Mesenchymal stem cell (in vitro differentiated cells and primary cell): ENCODE data around the gene WDFY3.

Source experiments
- DNase-seq: peaks from one replicate; pipeline ENCODE4 v3.0.0-alpha.2; 2013
- H2AFZ ChIP-seq: one replicate; pipeline ENCODE4 v1.6.1; 2013; ENCODE audit warnings: low read depth, mild to moderate bottlenecking, control low read depth, inconsistent platforms, low read length, moderate library complexity
- H2AK5ac ChIP-seq: 2 replicates; pipeline ENCODE4 v1.6.1; 2013; ENCODE audit warnings: low read length, moderate library complexity, mild to moderate bottlenecking, inconsistent platforms; ENCODE audit not compliant: severe bottlenecking
- H2BK120ac ChIP-seq: one replicate; pipeline ENCODE4 v1.6.1; 2013; ENCODE audit warnings: low read depth, mild to moderate bottlenecking, inconsistent platforms, low read length, moderate library complexity
- H2BK12ac ChIP-seq, 2 experiments: one replicate each; pipeline ENCODE4 v1.6.1; 2013; ENCODE audit warnings: inconsistent platforms in 2 of 2, low read length in 2 of 2, mild to moderate bottlenecking in 2 of 2, moderate library complexity in 2 of 2, control low read depth in 1 of 2
- H2BK15ac ChIP-seq: one replicate; pipeline ENCODE4 v1.6.1; 2013; ENCODE audit warnings: mild to moderate bottlenecking, low read depth, inconsistent platforms; ENCODE audit not compliant: poor library complexity, severe bottlenecking
- H2BK5ac ChIP-seq: 2 replicates; pipeline ENCODE4 v1.6.1; 2013; ENCODE audit warnings: low read depth, mild to moderate bottlenecking, low read length, control low read depth, inconsistent platforms; ENCODE audit not compliant: poor library complexity, severe bottlenecking
- H3K14ac ChIP-seq, 2 experiments: one replicate each; pipeline ENCODE4 v1.6.1; 2013; ENCODE audit warnings: inconsistent platforms in 2 of 2, low read length in 2 of 2, control low read depth in 1 of 2, mild to moderate bottlenecking in 1 of 2, moderate library complexity in 1 of 2
- H3K18ac ChIP-seq, 2 experiments: one replicate each; pipeline ENCODE4 v1.6.1; 2013; ENCODE audit warnings: inconsistent platforms in 2 of 2, low read length in 2 of 2, control low read depth in 1 of 2, low read depth in 1 of 2, mild to moderate bottlenecking in 1 of 2
- H3K23ac ChIP-seq, 2 experiments: one replicate each; pipeline ENCODE4 v1.6.1; 2013; ENCODE audit warnings: inconsistent platforms in 2 of 2, low read length in 2 of 2, mild to moderate bottlenecking in 2 of 2, moderate library complexity in 2 of 2, control low read depth in 1 of 2
- H3K27ac ChIP-seq: 2 replicates; pipeline ENCODE4 v1.5.1; 2013; ENCODE audit warnings: mild to moderate bottlenecking, moderate library complexity, low read length, control low read depth, inconsistent platforms; ENCODE audit not compliant: poor library complexity, severe bottlenecking
- H3K27me3 ChIP-seq, 2 experiments: 2 replicates each; pipeline versions ENCODE4 v1.6.1 to v1.7.0; 2013; ENCODE audit warnings: low read length in 2 of 2, mild to moderate bottlenecking in 2 of 2, moderate library complexity in 2 of 2, control low read depth in 1 of 2, inconsistent platforms in 1 of 2; ENCODE audit not compliant: control insufficient read depth in 1 of 2, insufficient read depth in 1 of 2
- H3K36me3 ChIP-seq, 2 experiments: 2 replicates each; pipeline versions ENCODE4 v1.6.1 to v1.7.0; 2013; ENCODE audit warnings: low read length in 2 of 2, control low read depth in 1 of 2, inconsistent platforms in 1 of 2, low read depth in 1 of 2, mild to moderate bottlenecking in 1 of 2; ENCODE audit not compliant: insufficient read depth in 2 of 2, control insufficient read depth in 1 of 2
- H3K4ac ChIP-seq, 2 experiments: one replicate each; pipeline ENCODE4 v1.6.1; 2013; ENCODE audit warnings: inconsistent platforms in 2 of 2, low read length in 2 of 2, mild to moderate bottlenecking in 2 of 2, moderate library complexity in 2 of 2, control low read depth in 1 of 2, low read depth in 1 of 2
- H3K4me1 ChIP-seq: 2 replicates; pipeline ENCODE4 v1.6.1; 2013; ENCODE audit warnings: low read depth, low read length, control low read depth; ENCODE audit not compliant: control insufficient read depth, insufficient read depth
- H3K4me2 ChIP-seq: 2 replicates; pipeline ENCODE4 v1.6.1; 2013; ENCODE audit warnings: low read length, mild to moderate bottlenecking, inconsistent platforms; ENCODE audit not compliant: poor library complexity, severe bottlenecking
- H3K4me3 ChIP-seq, 2 experiments: 2 replicates each; pipeline versions ENCODE4 v1.5.1 to v1.7.0; 2013; ENCODE audit warnings: low read length in 2 of 2, mild to moderate bottlenecking in 2 of 2, control low read depth in 1 of 2, low read depth in 1 of 2; ENCODE audit not compliant: insufficient read depth in 1 of 2
- H3K79me1 ChIP-seq: replicated peaks from 2 replicates; pipeline ENCODE4 v1.6.1; 2013; ENCODE audit warnings: mild to moderate bottlenecking, control low read depth, low read length, inconsistent platforms; ENCODE audit not compliant: poor library complexity, severe bottlenecking
- H3K9ac ChIP-seq: 2 replicates; pipeline ENCODE4 v1.7.0; 2013; ENCODE audit warnings: mild to moderate bottlenecking, low read length, moderate library complexity
- H3K9me3 ChIP-seq: 2 replicates; pipeline ENCODE4 v1.7.0; 2013; ENCODE audit warnings: mild to moderate bottlenecking, low read length; ENCODE audit not compliant: control insufficient read depth
- H4K8ac ChIP-seq: one replicate; pipeline ENCODE4 v1.6.1; 2013; ENCODE audit warnings: inconsistent platforms, mild to moderate bottlenecking, low read length, moderate library complexity
- H4K91ac ChIP-seq: one replicate; pipeline ENCODE4 v1.6.1; 2013; ENCODE audit warnings: mild to moderate bottlenecking, low read length, inconsistent platforms
- WGBS: methylation state at CpG from one replicate; pipeline ENCODE4 v1.1.7; 2013; ENCODE audit warnings: mixed read lengths; 5-methylcytosine and 5-hydroxymethylcytosine counted together

Gene WDFY3

DNA sequence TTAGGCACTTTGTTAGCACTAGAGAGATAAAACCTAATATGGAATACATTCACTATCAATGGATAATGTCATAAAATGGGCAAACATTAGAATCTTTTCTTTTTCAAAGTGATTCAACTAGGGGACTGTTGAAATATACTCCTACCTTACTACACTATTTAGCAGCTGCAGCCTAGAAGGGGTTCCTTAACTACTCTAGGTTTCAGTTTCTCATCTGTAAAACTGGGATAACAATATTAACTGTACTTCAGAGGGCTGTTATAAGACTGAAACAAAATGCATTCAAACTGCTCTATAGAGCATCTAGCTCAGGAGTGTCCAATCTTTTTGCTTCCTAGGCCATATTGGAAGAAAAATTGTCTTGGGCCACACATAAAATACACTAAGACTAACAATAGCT, 236.1 kb downstream of the WDFY3 start:
- Histone ChIP-seq H2BK120ac (no peak overlapping the region), H3K23ac (no peak overlapping the region), H3K4ac (no peak overlapping the region), H2BK5ac (no peak overlapping the region), H4K8ac (no peak overlapping the region), H3K4me2 (no peak overlapping the region), H4K91ac (no peak overlapping the region), H3K18ac (no peak overlapping the region), H2BK15ac (no peak overlapping the region), H2AK5ac (no peak overlapping the region), H2BK12ac (no peak overlapping the region), H3K79me1 (peaks cover 5% of the 10 kb centered on the region), H3K4me3 (no peak overlapping the region), H3K27me3 (no peaks in the 10 kb centered on the region), H2AFZ (no peak overlapping the region), H3K9ac (no peak overlapping the region), H3K27ac (no peak overlapping the region), H3K36me3 (peaks cover 10 to 49% of the 10 kb centered on the region in 2 experiments), H3K4me1 (no peaks in the 10 kb centered on the region), H3K14ac (no peak overlapping the region), H3K9me3 (no peaks in the 10 kb centered on the region)
- DNase-seq: no peak

DNA sequence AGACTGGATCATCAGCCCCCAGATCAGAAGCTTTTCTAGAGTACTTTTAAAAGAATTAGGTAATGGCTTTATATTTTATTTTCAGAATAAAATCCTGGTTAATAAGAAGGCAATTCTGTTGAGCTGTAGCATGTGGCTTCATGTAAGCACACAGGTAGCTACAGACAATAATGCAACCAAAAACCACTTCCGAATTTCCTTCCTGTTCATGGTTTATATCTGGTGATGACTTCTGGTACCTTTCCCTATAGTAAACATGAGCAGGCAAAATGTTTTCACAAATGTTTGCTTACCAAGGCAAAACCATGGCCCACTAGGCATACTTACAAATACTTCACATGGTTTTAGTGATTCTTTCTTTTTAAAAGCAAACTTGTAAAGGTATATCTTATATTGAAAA, 239.0 kb downstream of the WDFY3 start:
- H2BK5ac ChIP-seq: no peak overlapping the region
- H3K18ac ChIP-seq: no peak overlapping the region
- H3K4me3 ChIP-seq: no peak overlapping the region
- peaks cover 5 to 46% of the 10 kb centered on the region in 2 experiments for H3K36me3 ChIP-seq
- no peak overlapping the region for H3K23ac ChIP-seq
- no peak overlapping the region for H3K27ac ChIP-seq
- no peak overlapping the region for H3K14ac ChIP-seq
- H3K9ac ChIP-seq: no peak overlapping the region
- no peak overlapping the region for H4K8ac ChIP-seq
- WGBS: no CpG with 5 or more reads among the region's 1 CpG
- H3K27me3 ChIP-seq: no peaks in the 10 kb centered on the region
- H3K9me3 ChIP-seq: no peaks in the 10 kb centered on the region
- H3K4me1 ChIP-seq: no peaks in the 10 kb centered on the region
- H3K79me1 ChIP-seq: peaks cover 8% of the 10 kb centered on the region
- no peak for DNase-seq
- no peak overlapping the region for H4K91ac ChIP-seq
- H2AFZ ChIP-seq: no peak overlapping the region
- no peak overlapping the region for H3K4me2 ChIP-seq
- no peak overlapping the region for H2BK12ac ChIP-seq
- H2BK15ac ChIP-seq: no peak overlapping the region
- H2AK5ac ChIP-seq: no peak overlapping the region
- H3K4ac ChIP-seq: no peak overlapping the region
- H2BK120ac ChIP-seq: no peak overlapping the region

DNA sequence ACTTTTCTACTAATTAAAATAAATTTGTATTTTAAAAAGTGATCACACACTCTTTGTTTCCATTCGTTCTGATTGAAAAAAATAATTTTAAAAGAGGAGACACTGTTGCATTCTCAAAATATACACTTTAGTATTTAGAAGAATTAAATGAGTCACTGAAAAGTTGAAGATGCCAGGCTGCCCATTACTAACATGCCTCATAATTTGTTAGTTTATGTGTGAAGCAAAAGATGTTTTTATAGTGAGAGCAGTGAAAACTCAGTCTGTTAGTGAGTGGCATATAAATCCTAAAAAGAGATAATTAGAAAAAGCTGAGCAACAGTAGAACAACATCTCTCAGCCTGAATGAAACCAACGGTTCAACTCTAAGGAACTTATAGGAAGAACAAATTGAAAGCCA, 240.1 kb downstream of the WDFY3 start:
- H3K23ac ChIP-seq: no peak overlapping the region
- H4K8ac ChIP-seq: no peak overlapping the region
- H3K4ac ChIP-seq: no peak overlapping the region
- H4K91ac ChIP-seq: no peak overlapping the region
- peaks cover 6 to 44% of the 10 kb centered on the region in 2 experiments for H3K36me3 ChIP-seq
- no peak overlapping the region for H3K27ac ChIP-seq
- no peak overlapping the region for H2AFZ ChIP-seq
- H3K4me2 ChIP-seq: no peak overlapping the region
- no peak overlapping the region for H2BK15ac ChIP-seq
- WGBS: no CpG with 5 or more reads among the region's 2 CpGs
- H3K27me3 ChIP-seq: no peaks in the 10 kb centered on the region
- H3K18ac ChIP-seq: no peak overlapping the region
- H3K79me1 ChIP-seq: peaks cover 9% of the 10 kb centered on the region
- no peak overlapping the region for H3K4me3 ChIP-seq
- H2BK120ac ChIP-seq: no peak overlapping the region
- H2AK5ac ChIP-seq: no peak overlapping the region
- no peak overlapping the region for H2BK12ac ChIP-seq
- H3K14ac ChIP-seq: no peak overlapping the region
- H3K9ac ChIP-seq: no peak overlapping the region
- no peaks in the 10 kb centered on the region for H3K9me3 ChIP-seq
- no peaks in the 10 kb centered on the region for H3K4me1 ChIP-seq
- no peak overlapping the region for H2BK5ac ChIP-seq
- DNase-seq: no peak

GRCh38 chr4:84722720-84723119, 243.8 kb downstream of the WDFY3 start:
- Histone ChIP-seq H3K4me1 (no peaks in the 10 kb centered on the region), H3K27me3 (no peaks in the 10 kb centered on the region), H2BK12ac (no peak overlapping the region), H4K91ac (no peak overlapping the region), H3K4me2 (no peak overlapping the region), H2BK5ac (no peak overlapping the region), H3K23ac (no peak overlapping the region), H3K4ac (no peak overlapping the region), H2AFZ (no peak overlapping the region), H3K27ac (no peak overlapping the region), H2BK120ac (no peak overlapping the region), H3K9me3 (no peaks in the 10 kb centered on the region), H3K9ac (no peak overlapping the region), H3K14ac (no peak overlapping the region), H3K18ac (no peak overlapping the region), H4K8ac (no peak overlapping the region), H3K36me3 (peaks cover 13 to 63% of the 10 kb centered on the region in 2 experiments), H2BK15ac (no peak overlapping the region), H2AK5ac (no peak overlapping the region), H3K79me1 (peaks cover 13% of the 10 kb centered on the region), H3K4me3 (no peak overlapping the region)
- WGBS: 100% methylated on average over 1 of the region's 1 CpG
- no peak for DNase-seq
